NCI-H1105 treated with DMSO at 0.1 percent for 48 hours (cell line): ENCODE results near the gene KLHL30.

Source experiments
- DNase-seq: peaks from one replicate; lab custom pipeline; 2025; lab: John Stamatoyannopoulos, UW

Gene KLHL30

GRCh38 chr2:238131761-238132462, 6.6 kb upstream of the KLHL30 start:
- no peak for DNase-seq

GRCh38 chr2:238132463-238133450, 5.7 kb upstream of the KLHL30 start:
- DNase-seq = no peak

DNA sequence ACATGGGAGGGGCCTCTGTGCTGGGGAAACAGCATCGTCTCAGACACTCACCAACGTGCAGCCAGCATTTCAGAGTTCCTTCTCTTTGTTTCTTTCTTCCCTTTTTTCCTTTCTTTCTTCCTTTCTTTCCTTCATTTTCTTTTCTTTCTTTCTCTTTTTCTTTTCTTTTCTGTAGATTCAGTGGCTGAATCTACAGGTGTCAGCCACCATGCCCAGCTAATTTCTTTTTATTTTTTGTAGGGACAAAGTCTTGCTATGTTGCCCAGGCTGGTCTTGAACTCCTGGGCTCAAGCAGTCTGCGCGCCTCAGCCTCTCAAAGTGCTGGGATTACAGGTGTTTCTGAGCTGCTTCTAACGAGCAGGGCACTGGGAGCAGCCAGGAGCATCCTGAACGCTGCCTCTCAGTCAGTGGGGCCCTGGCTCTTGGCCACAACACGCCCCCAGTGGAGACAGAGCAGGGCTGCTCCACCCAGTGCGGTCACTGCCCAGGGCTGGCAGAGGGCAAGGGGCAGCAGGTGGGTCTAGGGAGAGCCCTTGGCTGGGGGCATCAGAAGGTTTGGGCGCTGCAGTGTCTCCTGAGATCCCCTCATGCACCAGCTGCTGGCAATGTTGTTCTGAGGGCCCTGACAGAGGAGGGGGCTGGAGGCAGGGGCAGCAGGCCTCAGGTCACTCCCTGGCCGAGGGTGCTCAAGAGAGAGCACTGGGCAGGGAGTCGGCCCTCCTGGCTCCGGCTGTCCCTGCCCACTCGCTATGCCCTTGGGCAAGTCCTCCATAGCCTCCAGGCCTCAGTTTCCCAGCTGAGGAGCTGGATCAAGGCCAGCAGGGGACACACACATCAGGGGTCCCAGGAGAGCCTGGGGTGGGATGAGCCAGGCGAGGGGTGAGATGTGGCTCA, 4.7 kb upstream of the KLHL30 start:
- DNase-seq = no peak

DNA sequence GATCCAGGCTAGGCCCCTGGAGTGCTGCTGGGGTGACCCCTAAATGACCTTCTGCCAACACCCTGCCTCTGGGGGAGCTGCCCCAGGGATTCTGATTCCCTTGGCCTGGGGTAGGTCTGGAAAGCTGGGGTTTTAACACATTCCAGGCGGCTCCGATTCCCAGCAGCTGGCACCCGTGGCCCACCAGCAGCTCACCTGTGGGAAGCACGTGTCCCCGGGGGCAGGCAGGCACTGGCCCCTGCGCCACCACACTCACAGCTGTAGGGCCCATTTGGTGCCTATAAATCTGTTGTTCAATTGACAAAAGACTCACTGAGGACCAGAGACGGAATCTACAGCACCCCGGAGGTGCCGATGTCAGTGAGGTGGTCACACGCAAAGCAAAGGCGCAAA, 4.1 kb upstream of the KLHL30 start:
- DNase-seq = no peak

DNA sequence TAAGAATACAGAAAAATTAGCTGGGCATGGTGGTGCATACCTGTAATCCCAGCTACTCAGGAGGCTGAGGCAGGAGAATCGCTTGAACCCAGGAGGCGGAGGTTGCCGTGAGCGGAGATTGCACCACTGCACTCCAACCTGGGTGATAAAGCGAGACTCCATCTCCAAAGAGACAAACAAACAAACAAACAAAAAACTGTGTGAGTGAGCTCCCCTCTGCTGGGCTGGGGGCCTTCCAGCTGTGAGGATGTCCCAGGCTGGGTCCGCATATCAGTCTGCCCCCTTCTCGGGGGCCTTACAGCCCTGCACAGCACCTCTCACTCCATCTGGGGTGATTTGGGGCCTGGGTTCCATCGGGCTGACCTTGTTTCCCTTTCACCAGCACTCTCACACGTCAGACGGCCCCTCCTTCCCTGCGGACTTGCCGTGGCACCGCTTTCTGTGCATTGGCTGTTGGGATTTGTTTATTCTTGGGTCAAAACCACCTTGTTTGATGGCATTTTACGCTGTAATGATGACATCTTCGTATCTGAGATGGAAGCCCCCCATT, 2.8 kb upstream of the KLHL30 start:
- no peak for DNase-seq

DNA sequence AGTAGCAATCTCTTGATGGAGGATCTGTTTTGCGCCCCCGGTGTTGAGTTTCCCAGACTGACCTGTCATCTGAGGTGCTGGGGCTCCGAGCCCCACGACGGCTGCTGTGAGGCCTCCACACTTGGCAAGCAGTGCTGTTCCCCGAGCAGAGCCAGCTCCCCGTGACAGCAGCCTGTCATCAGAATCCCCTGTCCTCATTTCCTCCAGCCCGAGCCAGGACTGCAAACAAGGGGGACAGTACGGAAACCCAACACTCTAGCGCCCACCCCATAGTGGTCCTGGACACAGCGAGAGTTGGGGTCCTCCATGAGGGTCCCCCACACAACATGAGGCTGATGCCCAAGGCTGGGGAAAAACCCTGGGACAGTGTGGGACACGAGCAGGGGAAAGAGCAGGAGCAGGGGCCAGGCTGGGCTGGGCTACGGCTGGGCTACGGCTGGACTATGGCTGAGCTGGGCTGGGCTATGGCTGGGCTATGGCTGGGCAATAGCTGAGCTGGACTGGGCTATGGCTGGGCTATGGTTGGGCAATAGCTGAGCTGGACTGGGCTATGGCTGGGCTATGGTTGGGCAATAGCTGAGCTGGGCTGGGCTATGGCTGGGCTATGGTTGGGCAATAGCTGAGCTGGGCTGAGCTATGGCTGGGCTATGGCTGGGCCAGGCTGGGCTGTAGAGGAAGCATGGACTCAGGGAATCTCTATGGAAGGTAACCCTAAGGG, 1.5 kb upstream of the KLHL30 start:
- DNase-seq = no peak

GRCh38 chr2:238137885-238138284, 583 bp upstream of the KLHL30 start:
- DNase-seq = no peak

DNA sequence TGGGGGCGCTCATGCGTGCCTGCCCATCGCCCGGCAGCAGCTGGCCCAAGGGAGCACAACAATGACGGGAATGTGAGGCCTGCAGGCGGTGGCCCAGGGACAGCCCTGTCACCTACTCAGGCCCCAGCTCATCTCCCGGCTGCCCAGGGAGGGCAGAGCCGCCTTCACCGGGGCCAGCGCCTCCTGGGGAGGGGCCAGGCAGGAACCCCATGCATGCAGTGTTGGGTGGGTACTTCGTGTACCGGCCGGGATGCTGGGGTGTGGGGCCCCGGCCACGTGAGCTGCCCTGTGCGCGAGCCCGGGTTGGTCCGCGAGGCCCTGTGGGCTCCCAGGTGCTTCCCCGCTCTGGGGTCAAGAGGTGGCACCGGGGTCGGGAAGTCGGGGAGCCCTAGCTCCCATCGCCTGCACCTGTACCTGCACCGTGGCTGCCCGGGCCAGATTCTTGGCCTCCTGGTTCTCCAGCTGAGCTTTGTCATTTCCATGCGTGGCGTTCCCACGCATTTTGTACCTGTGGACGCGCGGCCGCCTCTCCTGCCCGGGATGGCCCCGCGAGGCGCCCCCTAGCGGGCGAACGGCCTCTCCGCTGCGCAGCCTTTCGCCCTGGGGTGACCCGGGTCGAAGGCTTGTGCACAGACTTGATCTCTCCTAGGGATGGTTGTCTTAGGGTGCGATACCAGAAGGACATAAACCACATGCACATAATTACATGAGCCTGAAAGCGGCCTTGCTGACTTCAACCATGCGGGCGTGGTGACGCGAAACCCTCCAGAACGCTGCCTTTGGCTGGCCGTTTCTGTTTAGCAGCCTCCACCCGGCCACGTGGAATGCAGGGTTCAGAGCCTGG, 950 bp downstream of the KLHL30 start:
- DNase-seq = no peak

GRCh38 chr2:238140040-238140439, 1.6 kb downstream of the KLHL30 start:
- no peak for DNase-seq

GRCh38 chr2:238140721-238141540, 2.5 kb downstream of the KLHL30 start:
- no peak for DNase-seq

- DNase-seq = no peak
Measured at GRCh38 chr2:238141541-238142318, 3.3 kb downstream of the KLHL30 start.

DNA sequence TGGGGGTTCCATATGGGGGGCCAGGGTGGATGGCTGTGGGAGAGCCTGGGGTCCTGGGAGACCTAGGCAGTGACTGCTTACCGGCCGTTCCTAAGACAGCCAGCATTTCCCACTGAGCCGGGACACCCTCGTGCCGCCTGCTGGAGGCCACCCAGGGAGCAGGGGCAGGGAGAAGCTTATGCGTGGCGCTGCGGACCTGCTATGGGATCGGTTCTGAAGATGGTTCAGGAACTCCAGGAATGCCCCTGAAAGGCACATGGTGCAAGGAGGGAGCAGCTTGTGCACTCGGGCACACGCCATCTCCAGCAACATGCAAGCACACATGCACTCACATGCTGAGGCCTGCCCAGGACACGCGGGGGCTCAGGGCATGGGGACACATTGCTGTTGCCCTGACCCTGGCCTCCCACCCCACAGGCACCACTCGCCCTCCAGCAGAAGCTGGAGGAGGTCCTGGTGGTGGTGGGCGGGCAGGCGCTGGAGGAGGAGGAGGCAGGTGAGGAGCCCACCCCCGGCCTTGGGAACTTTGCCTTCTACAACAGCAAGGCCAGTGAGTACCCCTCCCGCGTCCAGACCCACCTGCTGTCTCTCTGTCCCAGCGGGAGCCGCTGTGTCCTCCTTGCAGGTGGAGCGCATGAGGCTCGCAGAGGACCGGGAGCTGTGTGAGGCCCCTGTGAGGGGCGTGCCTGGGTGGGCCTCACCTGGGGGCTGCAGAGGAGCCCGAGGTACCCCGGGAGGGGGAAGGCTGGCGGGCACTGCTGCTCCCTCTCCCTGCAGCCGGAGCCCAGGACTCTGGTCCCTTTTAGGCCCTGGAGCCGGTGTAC, 4.1 kb downstream of the KLHL30 start:
- DNase-seq = no peak

DNA sequence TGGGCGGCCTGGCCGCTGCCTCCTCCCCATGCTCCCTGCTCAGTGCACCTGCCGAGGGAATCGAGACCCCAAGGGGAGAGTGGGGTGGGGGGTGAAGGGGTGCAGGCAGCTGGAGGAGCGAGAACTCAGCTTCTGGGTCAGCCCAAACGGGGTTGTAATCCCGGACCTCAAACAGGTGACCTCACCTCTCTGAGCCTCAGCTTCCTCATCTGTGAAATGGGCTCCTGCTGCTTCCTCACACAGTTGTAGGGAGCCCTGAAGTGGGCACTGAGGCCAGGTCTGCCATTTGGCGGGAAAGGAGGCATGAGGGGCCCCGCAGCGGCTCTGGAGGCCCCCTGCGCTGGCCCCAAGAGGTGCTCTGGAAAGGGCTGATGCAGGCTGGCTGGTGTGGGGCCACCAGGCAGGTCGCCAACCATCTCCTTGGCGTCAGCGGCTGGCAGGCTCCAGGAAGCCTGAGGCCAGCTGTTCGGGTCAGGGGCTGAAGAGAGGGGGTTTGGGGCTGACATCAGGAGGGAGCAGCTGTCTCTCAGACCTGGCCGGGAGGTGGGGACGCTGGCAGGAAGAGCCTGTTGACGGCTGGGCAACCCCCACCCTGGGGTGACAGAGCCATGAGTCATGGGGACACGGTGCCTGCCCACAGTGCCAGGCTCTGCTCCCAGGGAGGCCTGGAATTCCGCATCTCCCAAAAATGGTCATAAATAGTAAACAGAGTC, 4.9 kb downstream of the KLHL30 start:
- DNase-seq = no peak

DNA sequence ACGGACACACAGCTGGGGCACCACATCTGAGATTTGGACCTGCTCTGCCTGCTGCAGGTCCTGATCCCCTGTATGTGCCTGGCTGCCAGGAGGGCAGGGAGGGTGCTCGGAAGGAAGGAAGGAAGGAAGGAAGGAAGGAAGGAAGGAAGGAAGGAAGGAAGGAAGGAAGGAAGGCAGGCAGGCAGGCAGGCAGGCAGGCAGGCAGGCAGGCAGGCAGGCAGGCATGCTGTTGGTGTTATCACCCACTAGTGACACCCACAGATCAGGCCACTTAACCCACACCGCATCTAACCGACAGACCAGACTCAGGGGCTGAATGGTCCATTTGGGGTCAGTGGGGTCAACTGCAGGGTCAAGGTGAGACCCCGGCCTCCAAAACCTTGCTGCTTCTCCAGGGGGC, 5.8 kb downstream of the KLHL30 start:
- no peak for DNase-seq

GRCh38 chr2:238145046-238145445, 6.6 kb downstream of the KLHL30 start:
- no peak for DNase-seq

- DNase-seq = no peak
Measured at GRCh38 chr2:238145851-238146250, 7.4 kb downstream of the KLHL30 start.
